AG09319 (cell line): ENCODE data around the gene CCDC146.

Experiments used
- DNase-seq: peaks from one replicate; pipeline ENCODE4 v3.0.0-alpha.2; 2010; ENCODE audit warnings: low read depth; ENCODE audit errors: extremely low read depth
- TF ChIP-seq, protein P1 (sequence below): IDR thresholded peaks from 2 replicates; pipeline ENCODE4 v1.5.1; 2011; ENCODE audit warnings: low read depth, mild to moderate bottlenecking, inconsistent platforms, low read length, moderate library complexity

CCDC146 gene

DNA sequence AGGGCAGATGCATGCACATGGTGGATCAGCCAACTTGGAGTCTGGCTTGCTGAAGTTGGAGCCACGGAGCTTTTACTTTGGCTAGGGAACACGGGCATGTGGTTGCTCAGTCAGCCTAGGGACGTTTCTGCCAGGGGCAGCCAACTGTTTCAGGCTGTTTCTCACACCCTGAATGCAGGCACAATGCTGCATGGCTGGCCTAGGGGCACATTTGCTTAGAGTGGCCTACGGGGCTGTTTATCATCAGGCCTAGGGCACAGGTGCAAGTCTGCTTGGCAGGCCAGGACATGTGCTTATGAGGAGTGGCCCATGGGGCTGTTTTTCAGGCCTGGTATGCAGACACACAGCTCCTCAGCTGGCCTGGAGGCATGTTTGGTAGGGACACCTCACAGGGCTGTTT lies 186.4 kb downstream of the CCDC146 start:
- DNase-seq = no peak
- TF ChIP-seq, protein P1, sequence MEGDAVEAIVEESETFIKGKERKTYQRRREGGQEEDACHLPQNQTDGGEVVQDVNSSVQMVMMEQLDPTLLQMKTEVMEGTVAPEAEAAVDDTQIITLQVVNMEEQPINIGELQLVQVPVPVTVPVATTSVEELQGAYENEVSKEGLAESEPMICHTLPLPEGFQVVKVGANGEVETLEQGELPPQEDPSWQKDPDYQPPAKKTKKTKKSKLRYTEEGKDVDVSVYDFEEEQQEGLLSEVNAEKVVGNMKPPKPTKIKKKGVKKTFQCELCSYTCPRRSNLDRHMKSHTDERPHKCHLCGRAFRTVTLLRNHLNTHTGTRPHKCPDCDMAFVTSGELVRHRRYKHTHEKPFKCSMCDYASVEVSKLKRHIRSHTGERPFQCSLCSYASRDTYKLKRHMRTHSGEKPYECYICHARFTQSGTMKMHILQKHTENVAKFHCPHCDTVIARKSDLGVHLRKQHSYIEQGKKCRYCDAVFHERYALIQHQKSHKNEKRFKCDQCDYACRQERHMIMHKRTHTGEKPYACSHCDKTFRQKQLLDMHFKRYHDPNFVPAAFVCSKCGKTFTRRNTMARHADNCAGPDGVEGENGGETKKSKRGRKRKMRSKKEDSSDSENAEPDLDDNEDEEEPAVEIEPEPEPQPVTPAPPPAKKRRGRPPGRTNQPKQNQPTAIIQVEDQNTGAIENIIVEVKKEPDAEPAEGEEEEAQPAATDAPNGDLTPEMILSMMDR = no peak

DNA sequence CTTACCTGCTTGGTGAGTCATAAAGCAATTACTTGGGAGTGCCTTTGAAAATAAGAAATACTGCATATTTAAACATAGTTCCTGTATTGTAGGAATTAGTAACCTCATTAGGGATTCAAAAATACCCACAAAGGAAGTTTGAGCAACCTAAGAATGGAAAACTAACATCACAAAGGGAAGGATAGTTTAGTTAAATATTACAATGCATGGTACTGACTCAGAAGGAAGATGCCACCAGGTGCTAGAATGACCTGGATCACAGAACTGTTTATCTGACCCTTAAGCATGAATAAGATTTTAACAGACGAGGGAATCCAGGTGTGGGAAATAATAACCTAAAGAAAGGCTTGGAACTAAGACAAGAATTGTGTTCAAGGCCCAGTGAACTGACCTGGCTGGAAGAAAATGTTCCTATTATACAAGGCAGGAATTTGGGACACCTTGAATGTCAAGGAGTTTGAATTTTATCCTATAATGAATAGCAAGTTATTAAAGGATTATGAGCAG lies 187.4 kb downstream of the CCDC146 start:
- TF ChIP-seq, protein P1 = no peak
- no peak for DNase-seq

DNA sequence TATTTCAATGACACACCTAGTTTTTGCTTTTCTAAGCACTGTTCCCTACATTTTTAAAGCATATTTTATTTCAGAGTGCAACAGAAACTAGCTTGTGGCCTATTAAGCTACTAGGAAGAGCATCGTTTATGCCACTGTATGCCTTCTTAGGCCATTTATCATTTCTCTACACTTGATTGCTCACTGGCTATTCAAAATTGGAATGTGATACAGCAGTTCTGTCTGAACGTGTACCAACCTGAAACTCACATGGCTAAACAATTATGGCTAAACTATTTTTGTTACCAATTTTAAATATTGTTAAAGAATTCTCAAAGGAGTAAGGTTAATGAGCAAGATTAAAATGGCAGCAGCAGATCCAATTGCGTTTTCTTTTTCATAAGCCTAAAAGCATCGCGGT lies 188.6 kb downstream of the CCDC146 start:
- no peak for DNase-seq
- TF ChIP-seq, protein P1 = no peak

DNA sequence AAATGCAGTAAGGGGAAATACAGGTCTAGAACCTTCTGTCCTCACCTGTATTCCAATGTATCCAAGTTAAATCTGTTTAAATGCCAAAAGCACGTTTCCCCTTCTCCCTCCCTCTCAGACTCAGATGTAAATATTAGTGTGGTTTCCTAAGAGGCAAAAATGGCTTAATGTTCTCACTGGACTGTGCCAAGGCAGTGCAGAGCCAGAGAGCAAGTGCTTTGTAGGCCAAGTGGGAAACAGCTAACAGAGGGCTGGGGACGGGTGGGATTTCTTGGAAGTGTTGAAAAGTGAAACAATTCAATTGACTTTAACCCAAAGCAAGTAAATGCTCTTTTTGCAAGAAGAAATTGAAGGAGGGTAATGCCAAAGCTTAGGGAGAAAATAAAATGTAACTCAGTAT lies 190.7 kb downstream of the CCDC146 start:
- TF ChIP-seq, protein P1 = no peak
- DNase-seq = no peak

DNA sequence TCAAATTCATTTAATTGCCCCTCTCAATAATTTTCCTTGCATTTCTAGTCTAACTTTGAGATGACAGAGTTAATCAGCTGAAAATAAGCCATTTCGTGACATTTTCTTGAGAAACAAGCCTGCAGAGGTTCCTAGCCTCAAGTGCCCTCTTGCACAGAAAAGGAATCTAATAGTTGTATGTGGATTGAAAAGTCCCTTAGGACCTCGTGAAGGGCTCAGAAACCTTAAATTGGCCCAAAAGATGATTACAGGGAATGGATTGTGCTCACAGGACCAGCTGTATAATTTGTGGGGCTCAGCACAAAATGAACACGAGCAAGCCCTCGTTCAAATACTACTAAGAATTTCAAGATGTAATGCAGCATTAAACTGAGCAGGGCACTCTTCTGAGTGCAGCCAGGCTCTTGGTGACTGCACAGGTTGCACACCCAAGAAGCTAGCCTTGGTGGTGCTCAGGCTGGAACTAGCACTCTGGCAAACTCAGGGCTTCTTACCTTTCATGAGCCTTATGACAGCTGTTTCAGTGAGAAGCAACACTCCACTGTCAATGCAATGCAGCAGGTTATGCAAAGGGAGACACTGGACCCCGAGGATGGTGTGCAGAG lies 191.6 kb downstream of the CCDC146 start:
- no peak for DNase-seq
- TF ChIP-seq, protein P1 = no peak

DNA sequence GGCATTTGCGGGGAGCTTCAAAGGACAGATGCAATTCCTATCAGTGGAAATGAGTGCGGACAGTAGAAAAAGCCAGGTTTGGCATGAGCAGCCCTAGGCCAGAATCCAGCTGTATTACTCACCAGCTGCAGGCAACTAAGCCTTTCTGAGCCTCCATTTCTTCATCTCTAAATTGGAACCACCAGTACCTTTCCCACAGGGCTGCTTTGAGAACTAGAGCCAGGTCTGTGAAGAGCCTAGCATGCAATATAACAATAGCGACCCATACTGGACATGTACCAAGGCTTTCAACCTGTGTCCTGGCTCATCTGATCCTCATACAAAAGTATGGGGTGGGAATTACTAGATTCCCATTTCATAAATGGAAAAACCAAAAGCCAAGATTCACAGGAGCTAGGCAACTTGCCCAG lies 192.8 kb downstream of the CCDC146 start:
- peak; percentile 30 for DNase-seq
- TF ChIP-seq, protein P1 = peak; percentile 12

DNA sequence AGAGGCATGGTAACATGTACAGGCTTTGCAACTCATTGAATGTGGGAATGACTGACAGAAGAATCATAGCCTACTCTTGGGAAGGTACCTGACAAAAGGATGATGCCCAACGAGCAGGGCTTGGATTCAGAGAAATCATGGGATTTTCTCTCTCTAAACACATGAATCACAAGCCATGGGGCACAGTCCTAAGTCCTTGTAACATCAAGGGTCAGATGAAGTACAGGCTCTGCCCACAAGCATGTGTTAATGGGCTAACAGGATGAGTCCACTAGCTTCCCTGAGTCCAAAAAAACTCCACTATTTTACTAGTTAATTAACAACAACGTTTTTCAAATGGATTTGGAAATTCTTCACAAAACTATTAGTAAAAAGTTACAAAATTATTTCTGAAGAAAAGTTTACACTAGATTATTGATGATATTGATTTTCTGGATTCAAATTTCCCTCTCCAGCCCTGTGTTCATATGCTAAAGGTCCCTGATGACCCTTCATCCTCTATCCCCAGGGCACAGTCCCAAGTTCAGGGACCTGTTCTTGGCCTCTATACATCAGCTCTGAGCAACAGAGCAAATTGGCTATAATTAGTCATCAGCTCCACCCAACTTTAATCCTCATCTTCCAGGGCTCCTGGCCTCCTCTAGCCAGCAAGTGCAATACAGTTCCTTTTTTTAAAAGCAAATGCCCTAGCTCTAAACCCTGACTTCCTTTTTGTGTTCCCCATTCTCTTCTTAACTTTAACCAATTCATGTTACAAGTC lies 194.0 kb downstream of the CCDC146 start:
- TF ChIP-seq, protein P1 = no peak
- no peak for DNase-seq
